HCT116 (cell line): ENCODE measurements around the gene PPP1R11.

ENCODE experiments used
- POLR2AphosphoS5 ChIP-seq: IDR thresholded peaks from 2 replicates; pipeline ENCODE4 v1.6.1; 2011; ENCODE audit warnings: mild to moderate bottlenecking, low read depth, low read length, moderate library complexity
- RAD21 ChIP-seq: IDR thresholded peaks from 2 replicates; pipeline ENCODE4 v1.6.1; 2012; ENCODE audit warnings: low read depth, mild to moderate bottlenecking
- REST ChIP-seq: IDR thresholded peaks from 2 replicates; pipeline ENCODE4 v1.6.1; 2012; ENCODE audit warnings: low read depth
- TF ChIP-seq, protein P1 (sequence below): IDR thresholded peaks from 2 replicates; pipeline ENCODE4 v1.6.1; 2012

GRCh38 chr6:30042914-30043313 is 24.1 kb upstream of the PPP1R11 start:
- no peak for TF ChIP-seq REST
- no peak for TF ChIP-seq RAD21
- TF ChIP-seq, protein P1, sequence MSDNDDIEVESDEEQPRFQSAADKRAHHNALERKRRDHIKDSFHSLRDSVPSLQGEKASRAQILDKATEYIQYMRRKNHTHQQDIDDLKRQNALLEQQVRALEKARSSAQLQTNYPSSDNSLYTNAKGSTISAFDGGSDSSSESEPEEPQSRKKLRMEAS, result no peak
- no peak for TF ChIP-seq POLR2AphosphoS5
